Measurements from ENCODE around the gene RAMACL.
"Not testable (repeated sequence)": the region's sequence is repeated elsewhere in the genome, so short reads cannot be mapped to it uniquely, and the experiment has no call there.

RAMACL gene

GRCh38 chr6:166552600-166552999 is 33.9 kb downstream of the RAMACL start:
- no peak for DNase-seq

GRCh38 chr6:166551754-166552495 is 34.6 kb downstream of the RAMACL start:
- DNase-seq = no peak

- DNase-seq = no peak
These were observed 39.8 kb downstream of the RAMACL start for GRCh38 chr6:166546653-166547052.

- DNase-seq = no peak
These were observed 41.1 kb downstream of the RAMACL start for GRCh38 chr6:166545156-166546034.

- no peak for DNase-seq
These were observed 42.2 kb downstream of the RAMACL start for GRCh38 chr6:166544296-166544605.

GRCh38 chr6:166543603-166544295 is 42.7 kb downstream of the RAMACL start:
- DNase-seq = no peak

- DNase-seq = no peak
These were observed 43.9 kb downstream of the RAMACL start for GRCh38 chr6:166542580-166542912.

GRCh38 chr6:166541876-166542579 is 44.5 kb downstream of the RAMACL start:
- DNase-seq = peak in 1 of 2 donors; percentile 48

- DNase-seq = no peak
These were observed 45.1 kb downstream of the RAMACL start for GRCh38 chr6:166541366-166541765.

GRCh38 chr6:166540631-166541331 is 45.7 kb downstream of the RAMACL start:
- peak; percentile 69 to 77 for DNase-seq

GRCh38 chr6:166539543-166539942 is 46.9 kb downstream of the RAMACL start:
- DNase-seq = no peak

GRCh38 chr6:166539011-166539385 is 47.5 kb downstream of the RAMACL start:
- DNase-seq = not testable (repeated sequence)

- no peak for DNase-seq
These were observed 48.0 kb downstream of the RAMACL start for GRCh38 chr6:166538297-166539010.

- no peak for DNase-seq
These were observed 51.6 kb downstream of the RAMACL start for GRCh38 chr6:166534658-166535406.

- no peak for DNase-seq
These were observed 53.2 kb downstream of the RAMACL start for GRCh38 chr6:166533205-166533824.
